ENCODE data around the gene SUPT3H.

Gene SUPT3H

GRCh38 chr6:45169815-45170214 lies 207.9 kb downstream of the SUPT3H start:
- DNase-seq (ENCODE audit: extremely low spot score): no peak
- no peak for TF ChIP-seq CTCF (IDR thresholded peaks at IDR 0.05; ENCODE audit: control extremely low read depth, extremely low read depth, low read depth, missing control alignments)
- ChIA-PET CTCF (interaction anchor here (1.2 kb wide), 1 partner anchor 15 kb away, joined by 3 read pairs; no protein-coding TSS in a partner anchor), POLR2A (no interaction called here)

GRCh38 chr6:45163952-45164766 lies 213.6 kb downstream of the SUPT3H start:
- CTCF ChIA-PET: no interaction called here
- peak; percentile 22 for DNase-seq (ENCODE audit: extremely low spot score)
- POLR2A ChIA-PET: no interaction called here
- TF ChIP-seq CTCF (IDR thresholded peaks at IDR 0.05; ENCODE audit: control extremely low read depth, extremely low read depth, low read depth, missing control alignments): no peak

- TF ChIP-seq CTCF (IDR thresholded peaks at IDR 0.05; ENCODE audit: control extremely low read depth, extremely low read depth, low read depth, missing control alignments): no peak
- DNase-seq (ENCODE audit: extremely low spot score): no peak
- CTCF ChIA-PET: no interaction called here
- POLR2A ChIA-PET: no interaction called here
These were observed 217.4 kb downstream of the SUPT3H start for GRCh38 chr6:45160305-45160704.

GRCh38 chr6:45156075-45156474 lies 221.7 kb downstream of the SUPT3H start:
- peak; percentile 24 for DNase-seq (ENCODE audit: extremely low spot score)
- POLR2A ChIA-PET: no interaction called here
- no peak for TF ChIP-seq CTCF (IDR thresholded peaks at IDR 0.05; ENCODE audit: control extremely low read depth, extremely low read depth, low read depth, missing control alignments)
- CTCF ChIA-PET: interaction anchor here (1.3 to 1.5 kb wide), 2 partner anchors 10 to 17 kb away, joined by 5 read pairs; no protein-coding TSS in a partner anchor

- ChIA-PET POLR2A (no interaction called here), CTCF (interaction anchor here (0.8 to 1.5 kb wide), 4 partner anchors 9 to 680 kb away, joined by 3 to 5 read pairs (median 4); no protein-coding TSS in a partner anchor)
- no peak for TF ChIP-seq CTCF (IDR thresholded peaks at IDR 0.05; ENCODE audit: control extremely low read depth, extremely low read depth, low read depth, missing control alignments)
- no peak for DNase-seq (ENCODE audit: extremely low spot score)
These were observed 222.3 kb downstream of the SUPT3H start for GRCh38 chr6:45155341-45155894.

- ChIA-PET POLR2A (no interaction called here), CTCF (interaction anchor here (0.8 to 1.5 kb wide), 4 partner anchors 8 to 679 kb away, joined by 3 to 5 read pairs (median 4); no protein-coding TSS in a partner anchor)
- no peak for DNase-seq (ENCODE audit: extremely low spot score)
- TF ChIP-seq CTCF (IDR thresholded peaks at IDR 0.05; ENCODE audit: control extremely low read depth, extremely low read depth, low read depth, missing control alignments): no peak
These were observed 223.1 kb downstream of the SUPT3H start for GRCh38 chr6:45154679-45155078.
